HG03280 (cell line): ENCODE results near the gene CDHR2.

Source experiments
- ATAC-seq: cut with Tn5 transposase; IDR thresholded peaks from one replicate; pipeline ENCODE4 v1.9.1; 2021; ENCODE audit warnings: mild to moderate bottlenecking, moderate library complexity; ENCODE audit not compliant: unreplicated experiment

CDHR2 gene

GRCh38 chr5:176548967-176549444 is at the start of gene CDHR2:
Gene CDHR2 (plus strand): TSS chr5:176549342. CDS start chr5:176565353, 16,011 bp downstream.
- ATAC-seq = no peak

- ATAC-seq = no peak
Observed at GRCh38 chr5:176500511-176500910, 48.6 kb upstream of the CDHR2 start.

GRCh38 chr5:176501333-176501732 is 47.8 kb upstream of the CDHR2 start:
- ATAC-seq = no peak

GRCh38 chr5:176503496-176503895 is 45.6 kb upstream of the CDHR2 start:
- ATAC-seq = no peak

- no peak for ATAC-seq
Observed at GRCh38 chr5:176507911-176508310, 41.2 kb upstream of the CDHR2 start.

- ATAC-seq = no peak
Observed at GRCh38 chr5:176508603-176509002, 40.5 kb upstream of the CDHR2 start.

- no peak for ATAC-seq
Observed at GRCh38 chr5:176513788-176514187, 35.4 kb upstream of the CDHR2 start.

- ATAC-seq = no peak
Observed at GRCh38 chr5:176514244-176514950, 34.7 kb upstream of the CDHR2 start.

- ATAC-seq = no peak
Observed at GRCh38 chr5:176515396-176515795, 33.7 kb upstream of the CDHR2 start.

- ATAC-seq = no peak
Observed at GRCh38 chr5:176517053-176517661, 32.0 kb upstream of the CDHR2 start.

- ATAC-seq = no peak
Observed at GRCh38 chr5:176519810-176520720, 29.1 kb upstream of the CDHR2 start.

- ATAC-seq = no peak
Observed at GRCh38 chr5:176521286-176521685, 27.9 kb upstream of the CDHR2 start.

GRCh38 chr5:176521699-176522263 is 27.4 kb upstream of the CDHR2 start:
- no peak for ATAC-seq

- no peak for ATAC-seq
Observed at GRCh38 chr5:176524138-176524537, 25.0 kb upstream of the CDHR2 start.

- ATAC-seq = no peak
Observed at GRCh38 chr5:176524987-176525386, 24.2 kb upstream of the CDHR2 start.

- ATAC-seq = no peak
Observed at GRCh38 chr5:176525677-176526076, 23.5 kb upstream of the CDHR2 start.

- no peak for ATAC-seq
Observed at GRCh38 chr5:176526462-176526861, 22.7 kb upstream of the CDHR2 start.

- no peak for ATAC-seq
Observed at GRCh38 chr5:176527246-176528222, 21.6 kb upstream of the CDHR2 start.

GRCh38 chr5:176528301-176528700 is 20.8 kb upstream of the CDHR2 start:
- no peak for ATAC-seq

GRCh38 chr5:176528761-176529115 is 20.4 kb upstream of the CDHR2 start:
- ATAC-seq = no peak
